ENCODE data around the gene CYB5A.

CYB5A gene

DNA sequence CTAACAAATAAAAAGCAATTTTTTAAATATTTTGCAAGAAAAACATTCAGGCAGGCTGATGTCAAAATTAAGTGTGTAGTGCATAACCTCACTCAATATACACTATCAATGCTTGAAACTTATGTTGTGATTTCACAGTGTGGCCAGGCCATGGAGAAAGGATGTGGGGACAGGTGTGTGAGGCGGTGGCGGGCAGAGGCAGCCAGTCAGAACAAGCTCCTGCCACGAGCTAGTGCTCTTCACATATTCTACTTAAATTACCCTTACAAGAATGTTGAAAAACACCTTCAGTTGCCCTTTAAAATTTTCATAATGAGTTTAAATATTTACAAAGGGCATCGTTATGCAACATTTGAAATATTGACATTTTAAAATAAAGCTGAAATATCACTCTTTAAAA lies 43.2 kb downstream of the CYB5A start:
- no peaks in the 10 kb centered on the region for H3K27me3 ChIP-seq (replicated peaks; ENCODE audit: insufficient read depth, low read length)
- no peak overlapping the region for H3K4me3 ChIP-seq (ENCODE audit: low read length)
- no peaks in the 10 kb centered on the region for H3F3A ChIP-seq (ENCODE audit: insufficient read depth, low read length)
- no peaks in the 10 kb centered on the region for H3K36me3 ChIP-seq (replicated peaks; ENCODE audit: insufficient read depth, low read length)
- no peaks in the 10 kb centered on the region for H3K4me1 ChIP-seq (ENCODE audit: low read length)
- no peaks in the 10 kb centered on the region for H3K79me2 ChIP-seq (ENCODE audit: low read length)
- H2AFZ ChIP-seq (ENCODE audit: low read length) = no peak overlapping the region
- H3K9ac ChIP-seq (ENCODE audit: low read length) = no peak overlapping the region
- no peaks in the 10 kb centered on the region for H3K9me3 ChIP-seq (replicated peaks; ENCODE audit: insufficient read depth, low read length)
- no peak overlapping the region for H3K4me2 ChIP-seq (ENCODE audit: low read depth, low read length)
- no peaks in the 10 kb centered on the region for H3K9me2 ChIP-seq (replicated peaks; ENCODE audit: insufficient read depth, low read length)
- no peak overlapping the region for H3K27ac ChIP-seq (ENCODE audit: low read length)
- TF ChIP-seq, protein P1, sequence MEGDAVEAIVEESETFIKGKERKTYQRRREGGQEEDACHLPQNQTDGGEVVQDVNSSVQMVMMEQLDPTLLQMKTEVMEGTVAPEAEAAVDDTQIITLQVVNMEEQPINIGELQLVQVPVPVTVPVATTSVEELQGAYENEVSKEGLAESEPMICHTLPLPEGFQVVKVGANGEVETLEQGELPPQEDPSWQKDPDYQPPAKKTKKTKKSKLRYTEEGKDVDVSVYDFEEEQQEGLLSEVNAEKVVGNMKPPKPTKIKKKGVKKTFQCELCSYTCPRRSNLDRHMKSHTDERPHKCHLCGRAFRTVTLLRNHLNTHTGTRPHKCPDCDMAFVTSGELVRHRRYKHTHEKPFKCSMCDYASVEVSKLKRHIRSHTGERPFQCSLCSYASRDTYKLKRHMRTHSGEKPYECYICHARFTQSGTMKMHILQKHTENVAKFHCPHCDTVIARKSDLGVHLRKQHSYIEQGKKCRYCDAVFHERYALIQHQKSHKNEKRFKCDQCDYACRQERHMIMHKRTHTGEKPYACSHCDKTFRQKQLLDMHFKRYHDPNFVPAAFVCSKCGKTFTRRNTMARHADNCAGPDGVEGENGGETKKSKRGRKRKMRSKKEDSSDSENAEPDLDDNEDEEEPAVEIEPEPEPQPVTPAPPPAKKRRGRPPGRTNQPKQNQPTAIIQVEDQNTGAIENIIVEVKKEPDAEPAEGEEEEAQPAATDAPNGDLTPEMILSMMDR (IDR thresholded peaks at IDR 0.05; ENCODE audit: low read length) = no peak
- no peak for TF ChIP-seq EZH2 (optimal IDR thresholded peaks at IDR 0.05; ENCODE audit: low read depth, low read length)
- no peak for TF ChIP-seq EZH2phosphoT487 (IDR thresholded peaks at IDR 0.05; ENCODE audit: low read length)
- no peaks in the 10 kb centered on the region for H4K20me1 ChIP-seq (ENCODE audit: insufficient read depth, low read length)
- DNase-seq = no peak

DNA sequence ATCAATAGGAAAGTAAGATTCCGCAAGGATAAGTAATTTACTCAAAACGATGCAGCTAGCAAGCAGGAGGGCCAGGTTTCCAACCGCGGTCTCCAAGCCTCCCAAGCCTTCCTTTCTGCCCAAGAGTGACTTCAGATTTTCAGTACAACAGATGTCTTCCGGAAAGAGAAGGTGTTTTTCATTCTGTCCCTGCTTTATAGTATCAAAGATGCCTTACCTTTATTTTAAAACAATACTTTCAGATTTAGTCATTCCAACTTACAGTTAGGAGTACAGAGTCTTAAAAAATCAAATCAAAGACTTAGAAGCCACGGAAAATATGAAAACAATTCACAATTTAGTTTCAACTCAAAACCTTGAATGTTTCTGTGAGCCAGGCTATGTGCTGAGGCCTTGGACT lies 43.6 kb downstream of the CYB5A start:
- H3K36me3 ChIP-seq (replicated peaks; ENCODE audit: insufficient read depth, low read length) = no peaks in the 10 kb centered on the region
- TF ChIP-seq, protein P1 (IDR thresholded peaks at IDR 0.05; ENCODE audit: low read length) = no peak
- TF ChIP-seq EZH2 (optimal IDR thresholded peaks at IDR 0.05; ENCODE audit: low read depth, low read length) (no peak), EZH2phosphoT487 (IDR thresholded peaks at IDR 0.05; ENCODE audit: low read length) (no peak)
- H3F3A ChIP-seq (ENCODE audit: insufficient read depth, low read length) = no peaks in the 10 kb centered on the region
- H2AFZ ChIP-seq (ENCODE audit: low read length) = no peak overlapping the region
- H3K4me2 ChIP-seq (ENCODE audit: low read depth, low read length) = no peak overlapping the region
- no peaks in the 10 kb centered on the region for H3K9me3 ChIP-seq (replicated peaks; ENCODE audit: insufficient read depth, low read length)
- H3K27ac ChIP-seq (ENCODE audit: low read length) = no peak overlapping the region
- no peaks in the 10 kb centered on the region for H3K4me1 ChIP-seq (ENCODE audit: low read length)
- H3K9me2 ChIP-seq (replicated peaks; ENCODE audit: insufficient read depth, low read length) = no peaks in the 10 kb centered on the region
- no peak overlapping the region for H3K9ac ChIP-seq (ENCODE audit: low read length)
- H4K20me1 ChIP-seq (ENCODE audit: insufficient read depth, low read length) = no peaks in the 10 kb centered on the region
- no peak for DNase-seq
- H3K27me3 ChIP-seq (replicated peaks; ENCODE audit: insufficient read depth, low read length) = no peaks in the 10 kb centered on the region
- H3K79me2 ChIP-seq (ENCODE audit: low read length) = no peaks in the 10 kb centered on the region
- H3K4me3 ChIP-seq (ENCODE audit: low read length) = no peak overlapping the region

DNA sequence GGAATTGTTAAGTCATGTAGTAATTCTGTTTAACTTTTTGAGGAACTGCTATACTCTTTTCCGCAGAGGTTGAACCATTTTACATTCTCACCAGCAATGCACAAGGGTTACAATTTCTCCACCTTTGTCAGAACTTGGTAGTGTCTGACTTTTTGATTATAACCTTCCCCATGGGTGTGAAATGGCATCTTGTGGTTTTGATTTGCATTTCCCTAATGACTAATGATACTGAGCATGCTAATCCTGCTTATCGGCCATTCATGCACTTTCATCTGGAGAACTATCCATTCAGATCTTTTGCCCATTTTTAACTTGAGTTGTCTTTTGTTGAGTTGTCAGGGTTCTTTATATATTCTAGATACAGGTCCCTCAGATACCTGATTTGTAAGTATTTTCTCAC lies 47.2 kb downstream of the CYB5A start:
- H3K9me2 ChIP-seq (replicated peaks; ENCODE audit: insufficient read depth, low read length) = no peaks in the 10 kb centered on the region
- H3K27me3 ChIP-seq (replicated peaks; ENCODE audit: insufficient read depth, low read length) = no peaks in the 10 kb centered on the region
- no peaks in the 10 kb centered on the region for H3K36me3 ChIP-seq (replicated peaks; ENCODE audit: insufficient read depth, low read length)
- H3K9ac ChIP-seq (ENCODE audit: low read length) = no peak overlapping the region
- no peaks in the 10 kb centered on the region for H3K4me1 ChIP-seq (ENCODE audit: low read length)
- DNase-seq = no peak
- H4K20me1 ChIP-seq (ENCODE audit: insufficient read depth, low read length) = no peaks in the 10 kb centered on the region
- no peaks in the 10 kb centered on the region for H3K9me3 ChIP-seq (replicated peaks; ENCODE audit: insufficient read depth, low read length)
- H3K27ac ChIP-seq (ENCODE audit: low read length) = no peak overlapping the region
- H3F3A ChIP-seq (ENCODE audit: insufficient read depth, low read length) = no peaks in the 10 kb centered on the region
- H3K4me2 ChIP-seq (ENCODE audit: low read depth, low read length) = no peak overlapping the region
- H3K79me2 ChIP-seq (ENCODE audit: low read length) = no peaks in the 10 kb centered on the region
- H2AFZ ChIP-seq (ENCODE audit: low read length) = no peak overlapping the region
- TF ChIP-seq, protein P1 (IDR thresholded peaks at IDR 0.05; ENCODE audit: low read length) = no peak
- TF ChIP-seq EZH2 (optimal IDR thresholded peaks at IDR 0.05; ENCODE audit: low read depth, low read length) (no peak), EZH2phosphoT487 (IDR thresholded peaks at IDR 0.05; ENCODE audit: low read length) (no peak)
- H3K4me3 ChIP-seq (ENCODE audit: low read length) = no peak overlapping the region
